Left hindlimb (tissue), 1 donor: ENCODE data around the gene OR2L3.
"Not testable (repeated sequence)": the region's sequence is repeated elsewhere in the genome, so short reads cannot be mapped to it uniquely, and the experiment has no call there.

Experiments
- DNase-seq: peaks from one replicate; pipeline ENCODE4 v3.0.0-alpha.2; 2018

Gene OR2L3

GRCh38 chr1:248046536-248046935, at the start of gene OR2L3:
TSS of gene OR2L3 (plus strand) at chr1:248046836. CDS start at chr1:248060682, 13,846 bp downstream.
- DNase-seq = no peak

DNA sequence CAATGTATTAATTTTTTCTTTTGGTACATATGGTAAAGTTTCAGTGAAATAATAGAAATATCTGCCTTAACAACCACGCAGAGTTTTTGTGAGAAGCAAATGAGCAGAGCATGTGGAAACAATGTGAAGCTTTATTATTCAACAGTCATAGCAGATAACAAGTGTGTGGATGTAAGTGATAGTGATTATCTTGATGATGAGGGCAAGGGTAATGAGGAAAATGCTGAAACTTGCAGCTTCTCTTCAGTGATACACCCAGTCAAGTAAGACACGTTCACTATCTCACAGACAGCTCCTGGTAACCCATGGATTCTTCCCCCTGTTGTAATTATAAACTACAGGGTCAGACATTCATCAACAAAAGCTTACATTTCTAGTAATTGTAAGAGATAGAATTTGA, 47.8 kb upstream of the OR2L3 start:
- no peak for DNase-seq

- no peak for DNase-seq
Observed at GRCh38 chr1:248000169-248000568, 46.5 kb upstream of the OR2L3 start.

- DNase-seq = no peak
Observed at GRCh38 chr1:248007778-248008177, 38.9 kb upstream of the OR2L3 start.

DNA sequence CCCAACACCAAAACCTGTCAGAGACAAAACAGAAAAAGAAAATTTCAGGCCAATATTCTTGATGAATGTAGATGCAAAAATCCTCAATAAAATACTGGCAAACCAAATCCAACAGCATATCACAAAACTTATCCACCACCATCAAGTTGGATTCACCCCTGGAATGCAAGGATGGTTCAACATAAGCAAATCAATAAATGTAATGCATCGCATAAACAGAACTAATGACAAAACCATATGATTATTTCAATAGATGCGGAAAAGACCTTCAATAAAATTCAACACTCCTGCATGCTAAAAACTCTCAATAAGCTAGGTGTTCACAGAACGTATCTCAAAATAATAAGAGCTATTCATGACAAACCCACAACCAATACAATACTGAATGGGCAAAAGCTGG, 37.0 kb upstream of the OR2L3 start:
- no peak for DNase-seq

DNA sequence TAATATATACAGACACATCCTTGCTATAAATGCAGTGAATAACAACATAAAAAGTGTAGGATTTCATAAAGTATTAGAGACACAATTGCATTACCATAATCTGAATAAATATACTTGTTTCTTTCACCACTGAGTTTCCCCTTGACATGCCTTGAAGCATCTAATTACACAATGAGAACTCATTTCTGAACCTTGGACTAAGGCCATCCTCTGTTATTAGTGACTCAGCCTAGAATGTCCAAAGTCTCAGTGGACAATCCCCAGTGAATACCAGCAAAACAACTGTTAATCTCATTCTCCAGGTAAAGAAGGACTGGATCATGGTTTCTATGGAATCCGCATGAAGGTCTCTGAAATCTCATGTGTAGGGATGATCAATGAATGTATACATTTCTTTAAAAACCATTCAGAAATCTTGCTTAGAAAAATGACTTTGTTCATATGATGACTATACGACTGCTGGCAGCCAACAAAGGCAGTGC, 33.4 kb upstream of the OR2L3 start, which contains the start of gene OR2L5:
TSS of gene OR2L5 (plus strand) at position 432 of the 482 bp plus-strand sequence. CDS start 8,288 bp downstream, outside the sequence.
- DNase-seq = no peak

DNA sequence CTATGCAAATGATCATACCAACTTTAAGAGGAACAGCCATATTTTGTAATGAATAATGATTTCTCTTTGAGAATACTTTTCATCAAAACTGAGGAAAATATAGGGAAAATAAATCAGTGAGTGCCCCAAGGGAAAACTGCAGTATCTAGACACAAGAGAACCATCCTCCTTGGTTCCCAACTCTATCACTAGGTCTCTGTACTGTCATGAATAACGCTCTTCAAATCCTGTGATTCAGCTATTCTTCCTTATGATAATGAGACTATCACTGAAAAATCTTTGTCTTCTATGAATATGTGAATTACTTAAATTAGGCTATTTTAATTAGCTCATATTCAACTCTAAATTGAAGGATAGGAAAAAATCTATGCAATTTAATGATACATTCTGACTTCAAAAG, 30.8 kb upstream of the OR2L3 start:
- no peak for DNase-seq

- no peak for DNase-seq
Observed at GRCh38 chr1:248029770-248030169, 16.9 kb upstream of the OR2L3 start, which contains the start of gene OR2L2. TSS of gene OR2L2 (plus strand) at chr1:248030070. CDS start at chr1:248038268, 8,198 bp downstream.

DNA sequence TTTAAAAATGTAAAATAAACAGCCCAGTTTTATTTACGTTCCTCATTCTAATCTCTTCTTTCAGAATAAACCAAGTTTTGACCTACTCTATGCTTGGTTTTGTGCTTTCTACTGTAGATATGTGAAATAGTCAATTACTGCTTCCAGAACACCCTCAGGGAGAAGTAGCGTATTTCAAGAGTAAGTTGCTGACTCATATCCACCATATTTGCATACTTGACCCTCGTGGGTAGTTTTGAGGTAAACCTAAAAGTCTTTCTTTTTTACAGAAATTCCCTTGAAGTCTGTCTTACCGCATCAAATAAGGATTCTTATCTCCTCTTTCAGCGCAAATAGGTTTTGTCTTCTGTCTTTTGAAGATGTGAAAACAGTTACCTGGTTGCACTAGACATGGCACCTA, 1.4 kb upstream of the OR2L3 start:
- no peak for DNase-seq

DNA sequence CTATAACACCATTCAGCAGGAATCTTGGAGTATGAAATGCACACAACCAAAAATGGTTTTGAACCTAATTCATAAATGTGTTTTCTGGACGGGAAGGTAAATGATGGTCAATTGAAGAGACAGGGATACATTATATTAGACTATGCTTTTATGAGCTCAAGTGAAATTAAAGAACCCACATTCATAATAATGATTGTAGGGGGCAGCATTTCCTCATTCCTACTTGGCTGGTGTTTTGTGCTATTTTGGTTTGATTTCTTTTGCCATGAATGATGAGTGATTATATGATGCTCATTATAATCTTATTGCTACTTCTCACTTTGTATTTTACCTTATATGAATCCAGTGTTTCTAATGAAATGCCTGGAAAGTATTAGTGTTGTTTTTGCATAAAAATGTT, 372 bp downstream of the OR2L3 start:
- DNase-seq = no peak

DNA sequence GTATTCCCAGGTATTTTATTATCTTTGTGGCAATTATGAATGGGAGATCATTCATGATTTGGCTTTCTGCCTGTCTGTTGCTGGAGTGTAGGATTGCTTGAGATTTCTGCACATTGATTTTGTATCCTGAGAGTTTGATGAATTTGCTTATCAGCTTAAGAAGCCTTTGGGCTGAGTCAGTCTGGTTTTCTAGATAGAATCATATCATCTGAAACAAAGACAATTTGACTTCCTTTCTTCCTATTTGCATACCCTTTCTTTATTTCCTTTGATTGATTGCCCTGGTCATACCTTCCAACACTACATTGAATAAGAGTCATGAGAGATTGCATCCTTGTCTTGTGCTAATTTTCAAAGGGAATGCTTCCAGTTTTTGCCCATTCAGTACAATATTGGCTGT, 8.0 kb downstream of the OR2L3 start:
- no peak for DNase-seq

DNA sequence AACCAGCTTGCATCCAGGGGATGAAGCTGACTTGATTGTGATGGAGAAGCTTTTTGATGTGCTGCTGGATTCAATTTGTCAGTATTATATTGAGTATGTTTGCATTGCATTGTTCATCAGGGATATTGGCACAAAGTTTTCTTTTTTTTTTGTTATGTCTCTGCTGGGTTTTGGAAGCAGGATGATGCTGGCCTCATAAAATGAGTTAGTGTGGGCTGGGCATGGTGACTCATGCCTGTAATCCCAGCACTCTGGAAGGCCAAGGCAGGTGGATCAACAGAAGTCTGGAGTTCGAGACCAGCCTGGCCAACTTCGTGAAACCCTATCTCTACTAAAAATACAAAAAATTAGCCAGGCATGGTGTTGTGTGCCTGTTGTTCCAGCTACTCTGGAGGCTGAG, 8.6 kb downstream of the OR2L3 start:
- no peak for DNase-seq

GRCh38 chr1:248065071-248065470, 18.4 kb downstream of the OR2L3 start:
- DNase-seq = no peak

- DNase-seq = no peak
Observed at GRCh38 chr1:248065604-248066003, 19.0 kb downstream of the OR2L3 start.

DNA sequence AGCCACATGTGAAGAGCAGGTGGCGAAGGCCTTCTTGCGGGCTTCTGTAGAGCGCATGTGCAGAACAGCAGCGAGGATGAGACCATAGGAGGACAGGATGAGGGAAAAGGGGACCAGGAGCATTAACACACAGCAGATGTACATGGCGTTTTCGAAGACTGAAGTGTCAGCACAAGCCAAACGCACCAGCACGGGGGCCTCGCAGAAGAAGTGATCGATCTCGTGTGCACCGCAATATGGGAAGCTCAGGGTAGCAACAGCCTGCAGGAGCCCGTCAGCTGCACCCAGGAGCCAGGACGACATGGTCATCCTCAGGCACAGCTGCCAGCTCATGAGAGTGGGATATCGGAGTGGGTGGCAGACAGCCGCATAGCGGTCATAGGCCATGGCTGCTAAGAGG, 37.2 kb downstream of the OR2L3 start:
- not testable (repeated sequence) for DNase-seq

GRCh38 chr1:248094884-248095283, 48.2 kb downstream of the OR2L3 start, which contains the start of gene OR2L13:
TSS of gene OR2L13 (plus strand) at chr1:248095184. CDS start at chr1:248099376, 4,192 bp downstream.
- DNase-seq = no peak

DNA sequence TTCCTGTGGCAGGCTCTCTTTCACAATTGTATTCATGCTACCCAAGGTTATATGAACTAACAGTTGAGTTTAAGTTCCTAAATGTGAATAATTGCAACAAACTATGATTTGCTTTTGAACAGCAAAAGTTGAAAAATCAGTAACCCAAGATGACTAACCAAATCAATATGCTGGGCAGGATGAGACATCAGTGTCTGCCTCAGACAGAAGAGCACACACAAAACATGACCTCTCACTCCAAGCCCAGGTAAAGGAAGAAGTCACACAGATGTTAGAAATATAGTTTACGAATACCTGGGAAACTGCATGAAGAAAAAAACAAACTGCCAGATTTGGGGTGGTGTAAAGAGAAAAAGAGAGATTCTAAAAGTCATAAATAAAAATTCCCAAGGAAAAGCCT, 51.9 kb downstream of the OR2L3 start:
- DNase-seq = no peak

GRCh38 chr1:248102847-248103246, 56.2 kb downstream of the OR2L3 start:
- no peak for DNase-seq

GRCh38 chr1:248111157-248111556, 64.5 kb downstream of the OR2L3 start:
- no peak for DNase-seq
